C4-2B (cell line): Measurements from ENCODE around the gene HMMR.

Experiments used
- H3K27ac ChIP-seq: fragments of 450-650 bp; 2 replicates; pipeline ENCODE4 v1.5.1; 2017
- ZFX ChIP-seq: fragments of 450-650 bp; IDR thresholded peaks from 2 replicates; pipeline ENCODE4 v1.6.1; 2017
- TF ChIP-seq, protein P1 (sequence below): fragments of 450-650 bp; conservative IDR thresholded peaks from 2 replicates; pipeline ENCODE4 v1.5.1; 2017; ENCODE audit warnings: mild to moderate bottlenecking

HMMR gene

DNA sequence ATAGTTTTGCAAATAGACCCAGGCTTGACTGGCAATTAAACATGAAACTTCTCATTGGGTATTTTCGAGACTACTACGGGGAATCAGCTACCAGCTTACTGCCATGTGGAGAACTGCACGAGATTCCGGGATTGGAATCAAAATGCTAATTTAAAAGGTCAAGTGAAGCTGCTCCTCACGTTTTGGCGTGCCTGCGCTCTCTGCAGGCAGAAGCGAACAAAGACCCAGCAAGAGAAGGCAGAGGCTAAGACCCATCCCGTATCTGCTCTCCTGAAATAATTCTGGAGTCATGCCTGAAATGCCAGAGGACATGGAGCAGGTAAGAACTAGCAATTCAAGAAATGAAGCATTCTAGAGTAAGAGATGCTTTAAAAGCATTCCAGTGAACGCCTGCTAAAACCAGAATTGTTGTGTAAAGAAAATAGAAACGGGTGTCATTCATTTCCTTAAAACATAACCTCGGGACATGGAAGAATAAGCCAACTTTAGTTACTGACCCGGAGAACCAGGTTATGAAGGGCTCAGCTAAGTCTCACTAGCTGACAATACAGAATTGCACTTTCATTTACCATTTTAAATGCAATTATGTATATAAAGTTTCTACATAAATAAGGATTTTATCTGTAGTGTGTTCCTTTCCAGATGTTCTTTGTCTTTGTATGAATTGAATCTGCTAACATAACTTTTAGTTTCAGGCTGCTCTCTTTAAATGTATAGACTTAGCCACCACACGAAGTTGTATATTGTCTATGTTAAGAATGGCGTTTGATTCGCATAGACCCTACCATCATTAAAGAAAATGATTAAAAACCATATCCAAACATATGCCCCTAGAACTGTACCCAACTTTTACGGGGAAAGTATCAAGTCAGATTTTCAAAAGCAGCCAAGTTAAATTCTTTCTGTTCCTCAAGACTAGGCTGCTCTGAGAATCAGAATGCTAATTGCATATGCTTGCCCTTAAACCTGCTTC is 43.0 kb downstream of the HMMR start:
- peak overlapping the region; percentile 82; the same call in 1 of the 2 replicates for H3K27ac ChIP-seq
- TF ChIP-seq, protein P1, sequence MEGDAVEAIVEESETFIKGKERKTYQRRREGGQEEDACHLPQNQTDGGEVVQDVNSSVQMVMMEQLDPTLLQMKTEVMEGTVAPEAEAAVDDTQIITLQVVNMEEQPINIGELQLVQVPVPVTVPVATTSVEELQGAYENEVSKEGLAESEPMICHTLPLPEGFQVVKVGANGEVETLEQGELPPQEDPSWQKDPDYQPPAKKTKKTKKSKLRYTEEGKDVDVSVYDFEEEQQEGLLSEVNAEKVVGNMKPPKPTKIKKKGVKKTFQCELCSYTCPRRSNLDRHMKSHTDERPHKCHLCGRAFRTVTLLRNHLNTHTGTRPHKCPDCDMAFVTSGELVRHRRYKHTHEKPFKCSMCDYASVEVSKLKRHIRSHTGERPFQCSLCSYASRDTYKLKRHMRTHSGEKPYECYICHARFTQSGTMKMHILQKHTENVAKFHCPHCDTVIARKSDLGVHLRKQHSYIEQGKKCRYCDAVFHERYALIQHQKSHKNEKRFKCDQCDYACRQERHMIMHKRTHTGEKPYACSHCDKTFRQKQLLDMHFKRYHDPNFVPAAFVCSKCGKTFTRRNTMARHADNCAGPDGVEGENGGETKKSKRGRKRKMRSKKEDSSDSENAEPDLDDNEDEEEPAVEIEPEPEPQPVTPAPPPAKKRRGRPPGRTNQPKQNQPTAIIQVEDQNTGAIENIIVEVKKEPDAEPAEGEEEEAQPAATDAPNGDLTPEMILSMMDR: peak; percentile 33
- TF ChIP-seq ZFX: no peak

DNA sequence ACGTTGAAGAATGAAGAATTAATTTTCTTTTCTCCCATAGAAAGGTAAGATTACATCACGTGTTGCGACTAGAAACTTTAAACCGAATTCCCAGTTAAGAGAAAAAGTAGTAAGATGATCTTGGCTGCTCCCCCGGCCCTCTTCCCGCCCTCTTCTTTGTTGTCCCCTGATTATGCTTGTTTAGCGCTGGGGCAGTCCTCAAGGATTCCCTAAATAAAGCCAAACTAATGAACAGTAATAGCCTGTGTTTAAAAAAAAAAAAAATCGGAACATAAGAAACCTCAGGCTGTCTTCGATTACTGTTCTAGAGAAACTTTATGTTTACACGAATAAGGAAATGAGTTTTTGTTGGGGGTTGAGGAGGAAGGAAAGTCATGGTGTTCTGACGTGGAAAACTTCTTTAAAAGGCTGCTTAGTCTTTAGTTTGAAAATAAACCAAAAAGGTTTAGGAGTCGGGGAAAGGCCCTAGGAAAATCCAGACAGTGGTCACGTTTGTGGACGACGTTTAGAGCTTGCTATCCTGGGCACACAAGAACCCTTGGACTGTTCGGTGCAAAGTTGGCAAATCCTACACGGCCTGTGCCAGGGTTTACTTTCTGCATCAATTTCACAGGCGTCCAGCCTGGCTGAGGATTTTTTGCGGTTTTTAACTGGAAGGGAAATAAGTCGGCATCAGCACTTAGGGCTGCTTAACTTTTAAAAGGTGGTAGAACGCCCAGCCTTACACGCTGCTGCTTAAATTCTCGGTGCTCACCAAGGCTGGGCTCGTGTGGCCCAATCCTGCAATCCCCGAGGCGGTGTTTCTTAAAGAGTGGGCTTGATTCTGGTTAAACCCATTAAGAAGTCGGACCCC is 43.9 kb downstream of the HMMR start:
- no peak for TF ChIP-seq ZFX
- TF ChIP-seq, protein P1: no peak
- H3K27ac ChIP-seq: peak overlapping the region; percentile 82

DNA sequence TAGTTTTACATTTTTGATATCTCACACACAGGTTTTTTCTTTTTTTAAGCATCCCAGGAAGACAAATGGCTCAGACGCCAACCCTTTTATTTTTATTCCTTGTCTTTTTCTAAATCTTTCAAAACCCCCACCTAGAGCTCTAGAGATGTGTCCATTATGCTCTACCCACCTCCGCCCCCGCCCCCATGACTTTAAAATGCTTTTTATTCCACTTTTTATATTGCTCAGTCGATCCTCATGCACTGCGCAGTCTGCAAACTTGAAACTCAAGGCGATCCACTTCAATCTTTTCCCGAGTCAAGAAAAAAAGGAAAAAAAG is 44.6 kb downstream of the HMMR start:
- peak overlapping the region; percentile 82 for H3K27ac ChIP-seq
- no peak for TF ChIP-seq ZFX
- TF ChIP-seq, protein P1: no peak

DNA sequence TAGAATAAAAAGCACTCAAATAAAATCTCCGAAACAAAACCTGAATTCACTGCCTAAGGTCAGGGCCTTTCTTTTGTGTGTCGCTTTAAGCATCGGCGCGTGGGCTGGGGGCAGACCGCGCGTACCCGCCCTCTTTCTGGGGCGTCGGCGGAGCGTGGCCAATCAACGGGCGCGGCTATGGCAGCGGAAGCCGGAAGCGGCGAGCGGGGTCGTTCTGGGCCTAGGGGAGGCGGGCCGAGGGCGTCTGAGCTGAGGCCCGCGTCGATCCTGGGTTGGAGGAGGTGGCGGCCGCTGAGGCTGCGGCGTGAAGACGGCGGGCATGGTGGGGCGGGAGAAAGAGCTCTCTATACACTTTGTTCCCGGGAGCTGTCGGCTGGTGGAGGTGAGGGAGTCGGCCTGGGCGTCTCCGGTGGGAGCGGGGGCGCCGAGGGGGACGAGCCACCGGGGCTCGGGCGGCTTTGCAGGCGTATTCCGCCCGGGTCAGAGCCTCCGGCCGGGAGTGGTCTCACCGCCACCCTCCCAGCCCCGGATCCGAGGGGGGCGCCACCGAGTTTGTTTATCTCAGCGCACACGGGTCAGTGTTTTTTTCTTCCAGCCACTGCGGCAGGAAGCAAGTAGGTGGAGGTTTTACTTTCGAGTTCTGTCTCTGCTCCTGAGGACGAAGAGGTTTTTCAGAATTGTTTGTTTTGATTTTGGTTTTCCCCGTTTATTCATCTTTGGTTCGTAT is 45.1 kb downstream of the HMMR start, which contains the start of gene MAT2B:
Gene MAT2B, plus strand, starts transcription at position 252 of the 727 bp plus-strand sequence. Its CDS starts 68 bp downstream, at position 320.
- TF ChIP-seq, protein P1: peak; percentile 69
- TF ChIP-seq ZFX: peak; percentile 46; the same call in 1 of the 2 replicates
- H3K27ac ChIP-seq: peak within 1 kb of the TSS; percentile 82

DNA sequence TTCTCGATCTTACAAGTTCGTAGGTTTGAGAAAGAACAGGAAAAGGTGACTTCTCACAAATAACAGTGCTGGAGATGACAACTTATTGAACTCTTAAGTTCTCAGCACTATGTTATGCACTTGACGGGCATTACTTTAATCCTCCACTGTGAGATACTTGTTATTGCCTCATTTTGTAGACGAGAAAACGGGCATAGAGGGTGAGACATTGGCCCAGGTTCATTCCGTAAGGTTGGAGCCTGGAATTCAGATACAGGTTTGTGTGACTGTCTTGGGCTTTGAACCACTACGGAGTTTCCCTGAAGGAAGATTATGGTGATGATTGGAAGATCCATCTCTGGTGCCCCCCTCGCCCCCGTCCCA is 45.6 kb downstream of the HMMR start:
- H3K27ac ChIP-seq: peak overlapping the region; percentile 82

DNA sequence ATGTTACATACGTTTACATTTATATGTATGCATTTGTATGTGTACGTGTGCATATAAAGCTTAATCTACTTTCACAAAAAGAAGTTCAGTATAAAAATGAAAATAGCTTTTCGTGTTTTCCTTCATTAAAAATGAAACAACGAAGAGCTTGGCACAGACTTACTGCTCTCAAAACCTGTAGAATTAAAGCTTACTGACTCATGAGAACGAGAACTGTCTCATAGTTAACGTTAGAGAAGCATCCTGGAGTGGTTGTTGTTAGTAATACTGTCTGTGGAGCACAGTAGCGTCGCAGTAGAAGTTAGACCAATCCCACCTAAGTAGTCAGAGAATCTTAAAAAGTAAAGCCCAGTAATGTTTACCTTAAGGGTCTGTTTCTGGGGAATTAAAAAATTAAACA is 46.3 kb downstream of the HMMR start:
- no peak for TF ChIP-seq ZFX
- TF ChIP-seq, protein P1: no peak
- no peak overlapping the region for H3K27ac ChIP-seq

More for the DNA sequence above, 45.6 kb downstream of the HMMR start:
- TF ChIP-seq, protein P1: peak; percentile 43
- no peak for TF ChIP-seq ZFX
